Ovary (tissue), 9 donors: Measurements from ENCODE around the gene PAM16. TPM values are rescaled to one million over a fixed set of nuclear protein-coding genes. Genes with fewer than 3 reads are reported as not detected.

Experiments used
- DNase-seq, 5 donors: peaks; one replicate each; pipeline ENCODE4 v3.0.0-alpha.2; 2019 to 2020
- H3K27ac ChIP-seq, 2 donors: fragments of 200-600 bp; one replicate each; pipeline versions ENCODE4 v1.5.1 to v1.8.0; 2019 to 2022
- H3K27me3 ChIP-seq: fragments of 200-600 bp; one replicate; pipeline ENCODE4 v1.8.0; 2022
- H3K36me3 ChIP-seq: fragments of 200-600 bp; sonication (generic); one replicate; pipeline ENCODE4 v1.5.1; 2019
- H3K4me1 ChIP-seq: one replicate; pipeline ENCODE4 v1.8.1; 2013; ENCODE audit warnings: mild to moderate bottlenecking, moderate library complexity; ENCODE audit not compliant: insufficient read depth
- H3K4me3 ChIP-seq: fragments of 200-600 bp; sonication (generic); one replicate; pipeline ENCODE4 v1.5.1; 2017
- H3K9me3 ChIP-seq, 2 donors: fragments of 200-600 bp in 1 of 2; sonication (generic) in 1 of 2; one replicate each; pipeline versions ENCODE4 v1.5.1 to v1.8.1; 2013 to 2019; ENCODE audit warnings: mild to moderate bottlenecking in 1 of 2, moderate library complexity in 1 of 2
- CTCF ChIP-seq, 3 donors: fragments of 450-650 bp in 2 of 3; fragments of 200-600 bp in 1 of 3; IDR thresholded peaks; one replicate each; pipeline versions ENCODE4 v1.5.1 to v1.8.0; 2016 to 2022; ENCODE audit warnings: antibody characterized with exemption in 3 of 3, mild to moderate bottlenecking in 1 of 3
- EP300 ChIP-seq: sonication (generic); formaldehyde crosslinking; IDR thresholded peaks from one replicate; pipeline ENCODE4 v1.6.1; 2017; ENCODE audit warnings: antibody characterized with exemption
- POLR2A ChIP-seq: fragments of 450-650 bp; IDR thresholded peaks from one replicate; pipeline ENCODE4 v1.6.1; 2017; ENCODE audit warnings: antibody characterized with exemption, mild to moderate bottlenecking, moderate library complexity
- whole genome bisulfite sequencing, 3 donors: extraction: QIAGEN DNeasy Blood & Tissue Kit in 1 of 3; methylation state at CpG; one replicate each; pipeline versions ENCODE4 v1.1.5 to v1.1.7; 2013 to 2017; 5-methylcytosine and 5-hydroxymethylcytosine counted together
- intact Hi-C, 4 donors: fragments of 100-400 bp; cut with DNase I; formaldehyde crosslinking; loops; one replicate each; pipeline versions ENCODE4 v1.11.0 to v1.15.1; 2022 to 2023
- polyA plus RNA-seq, 2 donors: library from polyadenylated mRNA; stranded (reverse); fragments of 200-250 nt in 1 of 2; fragments of 350-450 nt in 1 of 2; fragmentation: Illumina TruSeq in 1 of 2; extraction: RNeasy Lipid Tissue Mini Kit (QIAGEN cat#74804) in 1 of 2; gene quantifications; one replicate each; pipeline ENCODE4 v1.2.3, GENCODE V29; 2013 to 2014
- total RNA-seq, 7 donors: library from RNA; depleted of rRNA in 2 of 7; stranded (reverse); fragments of >200 nt in 2 of 7; fragmentation: NEBNext Ultra II Directional in 3 of 7; extraction: Animal tissue kit (Norgen Biotek cat#: 25700) in 3 of 7; gene quantifications; one replicate each; pipeline versions ENCODE4 v1.1.0 to v1.2.4, GENCODE V29; 2016 to 2023
- donor health status: DM: no; HTN: no; CAD: no; lungs with moderate emphysema.
- donor health status: DM: no; HTN: no; CAD: no.
- donor health status: Bipolar disorder and iron deficiency.
- donor health status: DM: yes; HTN: yes; CAD: no.
- donor health status: DM: no; HTN: no; CAD: no.
- donor health status: DM: yes; HTN: yes; CAD: no.

Gene PAM16
- total and polyA plus RNA-seq, 9 donors: 18.5 to 47.2 (median 35.7) TPM

- Histone ChIP-seq H3K36me3 (no peaks in the 10 kb centered on the region), H3K9me3 (no peaks in the 10 kb centered on the region), H3K27ac (peak overlapping the region; percentile 32 to 97), H3K27me3 (no peaks in the 10 kb centered on the region), H3K4me3 (no peak overlapping the region), H3K4me1 (peaks cover 37% of the 10 kb centered on the region)
- TF ChIP-seq POLR2A (no peak), EP300 (no peak), CTCF (IDR thresholded peaks at IDR 0.05) (no peak)
- 9 to 17% (median 17%) methylated on average over 13 of the region's 13 CpGs for WGBS, 3 donors
- intact Hi-C loops: no loop called here
- peak in 3 of 5 donors; percentile 51 to 70 (median 55) for DNase-seq
Measured at GRCh38 chr16:4318451-4318910, 32.6 kb downstream of the PAM16 start.

- Histone ChIP-seq H3K9me3 (no peaks in the 10 kb centered on the region), H3K27me3 (no peaks in the 10 kb centered on the region), H3K36me3 (no peaks in the 10 kb centered on the region), H3K4me3 (peak overlapping the region; percentile 58), H3K4me1 (peaks cover 34% of the 10 kb centered on the region), H3K27ac (peak overlapping the region; percentile 92 to 97)
- DNase-seq: peak; percentile 71 to 81 (median 77)
- WGBS, 3 donors: 9 to 13% (median 12%) methylated on average over 12 of the region's 12 CpGs
- TF ChIP-seq EP300: no peak
- no peak for TF ChIP-seq POLR2A
- TF ChIP-seq CTCF (IDR thresholded peaks at IDR 0.05): no peak
- intact Hi-C loops: no loop called here
Measured at GRCh38 chr16:4317532-4318450, 33.3 kb downstream of the PAM16 start.

- peak in 4 of 5 donors; percentile 62 to 76 (median 72) for DNase-seq
- no peak for TF ChIP-seq POLR2A
- TF ChIP-seq EP300: no peak
- TF ChIP-seq CTCF (IDR thresholded peaks at IDR 0.05): no peak
- Histone ChIP-seq H3K4me3 (peak overlapping the region; percentile 58), H3K27me3 (no peaks in the 10 kb centered on the region), H3K9me3 (no peaks in the 10 kb centered on the region), H3K27ac (peak overlapping the region; percentile 92 to 97), H3K4me1 (peaks cover 32% of the 10 kb centered on the region), H3K36me3 (no peaks in the 10 kb centered on the region)
- 3 to 10% (median 7%) methylated on average over 18 to 20 of the region's 20 CpGs for WGBS, 3 donors
- intact Hi-C loops: no loop called here
Measured at GRCh38 chr16:4316864-4317531, 34.1 kb downstream of the PAM16 start.

- Histone ChIP-seq H3K36me3 (no peaks in the 10 kb centered on the region), H3K27me3 (no peaks in the 10 kb centered on the region), H3K27ac (peak overlapping the region; percentile 92 to 97), H3K4me1 (peaks cover 32% of the 10 kb centered on the region), H3K9me3 (no peaks in the 10 kb centered on the region), H3K4me3 (peak overlapping the region; percentile 58)
- DNase-seq: peak in 2 of 5 donors; percentile 31 to 65
- no peak for TF ChIP-seq EP300
- no peak for TF ChIP-seq POLR2A
- TF ChIP-seq CTCF (IDR thresholded peaks at IDR 0.05): no peak
- WGBS, 3 donors: 0 to 1% (median 1%) methylated on average over 26 to 80 of the region's 93 CpGs
- intact Hi-C loops: no loop called here
Measured at GRCh38 chr16:4316108-4316863, 34.8 kb downstream of the PAM16 start.
